GM18858 (cell line): ENCODE results near the gene CNTNAP5.
"Not testable (repeated sequence)": the region's sequence is repeated elsewhere in the genome, so short reads cannot be mapped to it uniquely, and the experiment has no call there.

Experiments used
- ATAC-seq: cut with Tn5 transposase; IDR thresholded peaks from one replicate; pipeline ENCODE4 v1.9.1; 2021; ENCODE audit not compliant: unreplicated experiment

CNTNAP5 gene

DNA sequence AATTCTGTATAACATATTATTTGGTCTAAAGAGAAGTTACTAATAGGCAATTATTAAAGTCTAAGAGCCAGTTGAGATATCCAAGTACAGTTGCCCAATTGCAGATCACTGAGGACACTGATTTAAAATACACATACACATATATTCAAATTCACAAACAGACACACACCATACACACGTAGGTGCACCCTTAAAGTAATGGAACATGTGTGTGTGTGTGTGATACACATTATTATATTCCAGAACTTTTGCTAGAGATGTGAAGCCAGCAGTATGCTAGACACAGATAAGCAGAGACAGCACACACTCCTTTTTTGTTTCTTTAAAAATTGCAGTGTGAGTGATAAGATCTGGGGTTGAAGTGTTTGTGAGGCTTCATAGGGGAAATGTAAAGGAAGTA lies 292.5 kb downstream of the CNTNAP5 start:
- no peak for ATAC-seq

DNA sequence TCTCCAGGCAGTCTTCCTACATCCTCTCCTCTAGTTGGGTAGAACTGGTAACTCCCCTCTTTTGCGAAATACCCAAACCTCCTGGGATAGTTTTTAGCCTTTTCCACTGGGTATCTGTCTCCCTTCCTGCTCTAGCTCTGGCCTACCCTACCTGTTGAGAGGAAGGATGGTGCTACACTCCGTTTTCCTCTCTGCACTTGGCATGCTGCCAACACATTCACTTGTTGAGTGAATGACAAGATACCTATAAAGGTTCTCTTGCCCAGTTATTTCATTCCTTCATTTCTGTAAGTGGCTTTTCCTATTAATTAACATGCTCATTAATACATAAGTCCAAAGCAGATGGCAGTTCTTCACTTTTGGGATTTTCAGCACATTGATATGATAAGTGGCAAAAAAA lies 293.8 kb downstream of the CNTNAP5 start:
- ATAC-seq, result no peak

DNA sequence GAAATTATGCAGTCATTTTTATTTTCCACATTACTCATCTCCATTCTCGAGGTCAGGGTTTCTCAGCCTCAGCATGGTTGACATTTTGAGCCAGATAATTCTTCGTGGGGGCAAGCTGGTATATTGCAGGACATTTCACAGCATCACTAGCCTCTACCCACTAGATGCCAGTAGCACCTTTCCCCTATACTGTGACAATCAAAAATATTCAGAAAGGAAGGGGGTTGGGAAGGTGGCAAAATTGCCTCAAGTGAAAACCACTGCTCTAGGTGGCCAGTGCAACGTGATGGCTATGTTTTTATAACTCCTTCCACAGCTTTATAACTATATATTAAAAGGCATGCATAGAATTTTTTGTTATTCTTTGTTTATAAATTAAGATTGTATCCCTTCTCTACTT lies 294.5 kb downstream of the CNTNAP5 start:
- ATAC-seq, result no peak

DNA sequence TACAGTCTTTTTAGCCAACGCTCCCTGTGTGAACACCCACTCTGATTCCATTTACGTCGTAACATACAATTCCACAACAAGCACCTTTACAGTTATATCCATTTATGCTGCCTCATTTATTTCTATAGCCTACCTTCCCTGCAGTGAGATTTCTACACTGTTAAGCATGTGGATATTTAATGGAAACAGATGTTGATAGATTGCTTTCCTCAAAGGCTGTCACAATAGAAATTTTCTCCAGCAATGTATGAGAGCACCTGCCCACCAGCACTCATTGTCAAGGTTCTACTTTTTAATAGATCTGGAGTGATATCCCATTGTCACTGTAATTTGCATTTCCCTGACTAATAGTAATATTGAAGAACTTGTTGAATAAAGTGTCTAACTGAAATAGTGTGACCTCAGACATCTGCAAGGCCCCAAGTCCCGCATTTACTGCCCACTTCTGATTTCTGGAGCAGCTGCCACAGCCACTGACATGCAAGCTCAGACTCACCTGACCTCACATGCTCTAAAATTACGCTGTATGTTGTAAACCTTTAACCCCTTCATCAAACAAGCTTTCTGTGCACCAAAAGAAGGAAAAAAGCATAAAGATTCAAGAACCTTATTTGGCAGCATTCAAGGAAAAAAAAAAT lies 295.1 kb downstream of the CNTNAP5 start:
- no peak for ATAC-seq

DNA sequence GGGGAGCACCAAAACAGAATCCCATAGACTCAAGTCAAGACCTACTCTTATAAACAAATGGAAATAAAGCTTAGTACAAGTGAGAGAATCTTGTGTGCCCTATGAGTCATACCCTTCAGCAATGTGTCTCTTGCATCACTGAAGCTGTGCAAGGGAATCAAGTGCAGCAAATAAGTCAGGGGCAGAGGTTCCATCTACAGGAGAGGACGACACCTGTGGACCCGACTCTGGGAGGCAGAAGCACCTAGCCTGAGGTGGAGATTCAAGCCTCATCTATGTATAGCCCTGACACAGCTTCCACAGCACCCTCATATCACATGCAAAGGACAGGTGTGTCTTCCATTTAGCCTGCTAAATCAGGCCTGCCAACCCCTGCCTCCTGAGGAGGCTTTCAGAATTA lies 298.2 kb downstream of the CNTNAP5 start:
- ATAC-seq, result no peak

DNA sequence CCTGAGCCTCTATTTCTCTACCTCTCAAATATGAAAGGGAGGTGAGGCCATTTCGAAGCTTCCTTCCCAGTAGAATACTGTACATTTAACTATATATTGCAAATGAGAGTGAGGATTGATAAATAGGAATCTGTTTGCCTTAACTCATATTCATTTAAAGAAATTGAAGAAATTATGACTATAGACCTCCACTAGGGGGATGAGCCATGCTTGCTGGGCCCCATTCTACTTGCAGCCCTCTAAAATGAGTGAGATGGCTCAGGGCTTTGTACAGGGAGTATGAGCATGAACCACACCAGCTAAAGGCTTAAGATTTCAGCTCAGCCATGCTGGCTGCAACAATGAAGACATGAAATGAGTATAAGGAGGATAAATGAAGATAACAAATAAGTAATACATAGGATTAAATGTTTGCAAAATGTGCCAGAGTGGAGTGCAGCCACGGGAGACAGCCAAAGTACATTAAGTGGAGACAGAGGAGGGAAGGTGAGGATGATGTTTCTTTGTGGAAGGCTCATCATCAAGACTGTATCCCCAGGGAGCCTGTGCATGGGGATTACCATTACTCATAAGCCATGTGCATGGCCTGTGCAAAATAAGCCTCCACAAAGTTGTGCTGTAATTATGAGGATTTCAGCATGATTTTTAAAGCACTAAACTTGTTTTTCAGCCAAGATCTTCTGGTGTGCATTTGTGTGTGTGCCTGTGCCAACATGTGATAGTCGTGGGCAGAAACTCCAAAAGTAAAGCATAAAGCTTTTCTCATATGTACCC lies 300.8 kb downstream of the CNTNAP5 start:
- ATAC-seq, result no peak

DNA sequence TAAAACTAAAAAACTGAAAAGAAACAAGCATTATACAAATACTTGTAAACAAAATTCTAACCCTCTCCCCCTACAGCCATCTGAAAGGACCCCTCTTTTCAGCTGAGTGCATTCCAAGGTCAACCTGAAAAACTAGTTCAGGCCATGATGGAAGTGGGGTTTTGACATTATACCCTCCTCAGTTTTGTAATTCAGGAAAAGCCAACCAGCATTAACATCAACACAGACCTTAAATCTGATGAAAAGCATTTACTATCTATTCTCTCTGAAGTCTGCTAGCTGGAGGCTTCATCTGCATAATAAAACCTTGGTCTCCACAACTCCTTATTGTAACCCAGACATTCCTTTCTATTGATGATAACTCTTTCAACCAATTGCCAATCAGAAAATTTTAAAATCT lies 302.2 kb downstream of the CNTNAP5 start:
- no peak for ATAC-seq

DNA sequence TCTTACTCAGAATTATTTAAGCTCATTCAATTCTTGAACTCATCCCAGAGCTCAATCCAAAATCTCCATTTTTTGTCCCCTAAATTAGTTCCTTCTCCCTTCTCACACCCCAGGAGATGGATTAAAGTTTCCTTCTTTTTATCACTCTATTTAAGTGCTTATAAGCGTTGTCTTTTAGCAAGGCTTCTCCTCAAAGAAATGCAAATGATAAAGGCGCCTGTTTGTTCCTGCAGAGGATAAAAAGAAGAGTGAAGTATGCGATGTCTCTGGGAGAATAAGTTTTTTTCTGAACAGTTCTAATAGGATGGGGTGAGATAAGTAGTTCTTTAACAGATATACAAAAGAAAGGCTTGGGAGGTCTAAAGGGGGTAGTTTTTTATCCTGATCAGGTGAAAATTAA lies 303.3 kb downstream of the CNTNAP5 start:
- ATAC-seq, result no peak

DNA sequence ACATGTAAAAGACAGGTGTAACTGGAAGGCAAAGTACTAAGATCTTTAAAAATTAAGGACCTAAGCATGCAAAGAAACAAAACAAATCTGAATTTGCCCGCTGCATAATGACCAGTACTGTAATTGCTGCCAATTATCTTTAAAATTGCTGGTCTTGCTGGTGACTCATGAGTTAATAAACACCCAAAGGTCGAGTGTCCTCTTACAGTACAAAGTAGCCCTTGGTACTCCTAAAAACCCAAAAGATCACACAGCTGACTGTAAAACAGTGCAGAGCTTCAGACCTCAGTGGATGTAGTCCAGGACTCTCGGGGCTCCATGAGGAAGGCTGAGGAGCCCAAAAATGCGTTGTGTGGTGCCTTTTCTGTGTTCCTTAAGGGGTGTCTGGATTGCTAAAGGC lies 308.7 kb downstream of the CNTNAP5 start:
- no peak for ATAC-seq

DNA sequence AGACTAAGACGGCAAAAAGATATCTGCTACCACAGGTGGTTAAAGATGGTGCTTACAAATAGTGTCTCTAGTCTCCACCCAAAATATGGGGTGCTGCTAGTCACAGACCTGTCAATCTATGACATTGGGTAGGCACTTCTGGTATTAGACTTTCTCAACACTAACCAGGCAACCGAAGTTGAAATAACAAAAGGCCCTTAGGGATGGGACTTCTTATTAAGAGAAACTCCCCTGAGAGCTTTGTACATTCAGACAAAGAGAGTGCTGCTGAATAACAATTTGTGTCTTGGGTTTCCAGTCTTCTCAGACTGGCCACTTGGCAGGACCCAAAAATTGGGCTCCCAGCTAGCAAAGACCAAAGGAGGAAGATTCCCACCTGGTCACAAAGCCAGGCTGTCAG lies 310.0 kb downstream of the CNTNAP5 start:
- ATAC-seq, result no peak

DNA sequence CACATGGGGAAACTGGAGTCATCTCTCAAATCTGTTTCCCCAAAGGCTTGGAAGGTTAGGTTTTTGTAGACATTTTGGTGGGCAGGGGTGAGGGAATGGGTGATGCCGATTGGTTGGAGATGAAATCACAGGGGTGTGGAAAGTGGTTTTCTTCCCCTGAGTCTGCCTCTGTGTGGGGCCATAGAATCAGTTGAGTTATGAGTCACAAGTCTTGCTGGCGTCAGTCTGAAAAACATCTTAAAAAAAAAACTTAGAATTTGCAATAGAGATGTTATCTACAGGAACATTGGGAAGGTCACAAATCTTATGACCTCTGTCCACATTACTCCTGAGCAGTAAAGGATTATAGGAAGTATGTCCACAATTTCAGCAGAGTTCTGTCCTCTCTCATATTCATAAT lies 314.6 kb downstream of the CNTNAP5 start:
- ATAC-seq, result no peak

DNA sequence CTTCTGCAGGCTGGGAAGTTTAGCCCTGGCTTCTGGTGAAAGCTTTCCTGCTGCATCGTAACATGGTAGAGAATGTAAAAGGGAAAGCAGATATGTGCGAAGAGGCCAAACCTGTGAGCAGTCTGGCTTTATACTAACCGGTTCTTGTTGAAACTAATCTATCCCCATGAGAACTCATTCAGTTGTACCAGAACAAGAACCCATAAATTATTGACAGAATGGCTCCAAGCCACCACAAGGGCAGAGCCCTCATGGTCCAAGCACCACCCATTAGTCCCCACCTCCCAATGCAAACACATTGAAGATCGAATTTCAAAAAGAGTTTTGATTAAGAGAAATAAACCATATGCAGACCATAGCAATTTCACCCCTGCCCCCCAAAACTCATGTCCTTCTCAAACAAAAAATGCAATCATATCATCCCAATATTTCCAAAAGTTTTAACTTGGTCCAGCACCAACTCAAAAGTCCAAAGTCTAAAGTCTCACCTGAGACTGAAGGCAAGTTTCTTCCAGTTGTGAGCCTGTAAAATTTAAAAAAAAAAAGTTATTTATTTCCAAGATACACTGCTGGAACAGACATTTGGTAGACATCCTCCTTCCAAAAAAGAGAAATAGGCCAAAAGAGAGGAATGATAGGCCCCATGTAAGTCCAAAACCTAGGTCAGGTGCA lies 318.9 kb downstream of the CNTNAP5 start:
- no peak for ATAC-seq

DNA sequence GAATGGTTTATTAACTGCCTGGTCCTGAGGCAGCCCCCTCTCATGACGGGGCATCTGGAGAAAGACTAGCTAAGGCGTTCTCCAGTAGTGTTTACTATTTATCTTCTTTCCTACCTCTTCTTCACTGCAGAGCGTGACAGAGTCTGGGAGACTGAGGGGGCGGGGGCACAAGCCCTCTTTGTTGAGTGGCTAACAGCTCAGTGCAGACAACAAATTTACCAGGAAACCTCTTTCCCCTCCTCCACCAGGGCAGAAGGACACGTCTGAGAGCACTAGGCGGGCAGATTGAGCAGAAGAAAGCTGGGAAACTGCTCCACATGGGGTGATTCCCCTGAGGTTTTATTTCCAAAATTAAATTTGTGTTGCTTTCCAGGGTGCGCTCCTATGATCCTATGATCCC lies 322.1 kb downstream of the CNTNAP5 start:
- no peak for ATAC-seq

DNA sequence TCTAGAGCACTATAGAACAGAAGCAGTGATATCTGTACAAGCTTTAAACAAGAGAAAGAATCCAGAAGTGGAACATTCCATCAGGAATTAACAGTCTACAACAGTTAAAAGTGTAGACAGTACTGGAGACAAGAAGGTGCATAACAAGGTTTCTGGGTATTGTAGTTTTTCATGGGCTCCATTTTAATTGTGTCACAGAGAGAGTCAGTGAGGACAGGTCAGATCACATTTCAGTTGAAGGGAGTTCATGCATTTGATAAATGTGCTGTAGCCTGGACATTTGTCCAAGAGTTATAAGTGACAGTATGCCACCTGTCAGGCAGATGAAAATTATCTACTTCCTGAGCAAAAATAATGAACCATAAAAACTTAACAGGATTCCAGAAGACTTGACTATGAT lies 328.6 kb downstream of the CNTNAP5 start:
- ATAC-seq, result no peak

DNA sequence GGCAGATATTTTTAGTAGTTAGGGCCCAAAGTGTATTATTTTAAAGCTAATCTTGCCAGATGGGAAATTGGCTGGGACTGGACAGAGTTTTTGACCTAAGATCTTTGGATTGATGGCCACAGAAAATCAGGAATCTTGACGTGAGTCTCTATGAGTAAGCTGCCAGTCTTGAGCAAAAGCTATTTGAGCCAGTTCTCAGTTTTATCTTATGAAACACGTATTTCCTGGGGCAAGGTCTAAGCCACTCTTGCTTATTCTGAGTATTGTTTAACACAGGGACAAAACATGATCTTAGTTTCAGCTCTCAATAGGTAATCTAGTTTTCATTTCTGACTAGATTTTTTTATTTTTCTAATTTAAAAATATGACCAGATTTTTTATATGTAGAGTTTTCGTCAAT lies 329.4 kb downstream of the CNTNAP5 start:
- ATAC-seq, result no peak

DNA sequence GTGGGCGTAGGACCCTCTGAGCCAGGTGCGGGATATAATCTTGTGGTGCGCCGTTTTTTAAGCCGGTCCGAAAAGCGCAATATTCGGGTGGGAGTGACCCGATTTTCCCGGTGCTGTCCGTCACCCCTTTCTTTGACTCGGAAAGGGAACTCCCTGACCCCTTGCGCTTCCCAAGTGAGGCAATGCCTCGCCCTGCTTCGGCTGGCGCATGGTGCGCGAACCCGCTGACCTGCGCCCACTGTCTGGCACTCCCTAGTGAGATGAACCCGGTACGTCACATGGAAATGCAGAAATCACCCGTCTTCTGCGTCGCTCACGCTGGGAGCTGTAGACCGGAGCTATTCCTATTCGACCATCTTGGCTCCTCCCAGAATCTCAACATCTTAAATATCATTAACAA lies 336.9 kb downstream of the CNTNAP5 start:
- ATAC-seq, result not testable (repeated sequence)

DNA sequence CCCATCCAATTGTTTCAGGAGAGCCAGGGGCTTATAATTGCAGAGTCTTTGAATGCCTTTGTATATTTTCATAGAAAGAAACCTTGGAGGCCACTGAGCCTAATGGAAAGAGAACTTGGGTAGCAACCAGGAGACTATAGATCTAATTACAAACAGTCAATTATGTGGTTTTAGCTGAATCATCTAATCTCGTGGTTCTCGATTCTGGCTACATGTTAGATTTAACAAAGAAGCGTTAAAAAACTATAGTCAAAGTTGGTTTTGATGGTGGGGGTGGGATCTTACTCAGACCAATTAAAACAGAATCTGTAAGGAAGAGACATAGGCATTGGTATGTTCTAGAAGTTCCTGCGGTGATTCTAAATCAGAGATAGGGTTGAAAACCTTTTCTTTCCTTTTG lies 344.1 kb downstream of the CNTNAP5 start:
- no peak for ATAC-seq

DNA sequence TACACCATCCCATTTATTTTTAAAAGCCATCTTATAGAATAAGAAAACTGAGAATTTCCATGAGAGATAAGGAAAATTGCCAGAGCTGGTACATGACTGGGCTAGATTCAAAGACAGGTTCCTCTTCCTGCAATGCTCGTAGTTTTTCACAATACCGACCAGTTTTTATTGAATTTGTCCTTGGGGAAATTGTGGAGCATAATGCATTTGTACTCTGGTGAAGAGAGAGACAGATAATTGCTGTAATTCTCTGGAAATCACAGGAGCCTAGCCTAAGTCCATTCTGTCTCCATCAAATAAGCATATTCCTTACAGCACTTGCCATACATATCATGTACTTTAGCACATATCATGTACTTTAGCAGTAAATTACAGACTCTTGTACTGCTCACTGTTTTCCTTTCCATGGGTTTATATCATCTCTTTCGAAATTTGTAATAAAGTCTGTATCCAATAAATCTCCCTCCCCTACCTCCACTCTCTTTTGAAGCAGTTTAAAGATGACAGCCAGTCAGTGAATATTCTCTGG lies 355.2 kb downstream of the CNTNAP5 start:
- ATAC-seq, result no peak

DNA sequence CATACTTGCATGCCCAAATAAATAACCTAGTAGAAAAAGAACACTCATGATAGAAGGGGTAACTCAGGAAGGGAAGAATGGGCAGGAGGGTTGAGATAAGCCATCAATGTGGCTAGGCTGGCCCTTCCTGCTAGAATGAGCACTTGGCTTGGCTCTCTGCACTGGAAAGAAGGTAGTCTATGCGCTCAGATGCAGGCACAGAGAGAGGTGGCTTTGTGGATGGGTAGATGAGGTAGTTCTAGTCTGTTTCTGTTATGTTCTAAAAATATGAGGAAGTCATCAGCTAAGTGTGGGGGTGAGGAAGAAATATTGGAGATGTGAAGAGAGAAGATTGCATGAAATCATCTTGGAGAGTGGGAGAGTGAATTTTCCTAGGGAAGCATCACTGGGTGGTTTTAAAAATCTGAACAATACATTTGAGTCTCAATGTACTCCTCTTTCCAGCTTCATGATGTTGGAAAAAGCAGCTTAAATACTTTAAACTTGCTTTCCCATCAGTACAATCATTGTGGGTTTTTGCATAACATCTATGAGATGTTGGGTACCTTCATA lies 357.1 kb downstream of the CNTNAP5 start:
- ATAC-seq, result no peak

DNA sequence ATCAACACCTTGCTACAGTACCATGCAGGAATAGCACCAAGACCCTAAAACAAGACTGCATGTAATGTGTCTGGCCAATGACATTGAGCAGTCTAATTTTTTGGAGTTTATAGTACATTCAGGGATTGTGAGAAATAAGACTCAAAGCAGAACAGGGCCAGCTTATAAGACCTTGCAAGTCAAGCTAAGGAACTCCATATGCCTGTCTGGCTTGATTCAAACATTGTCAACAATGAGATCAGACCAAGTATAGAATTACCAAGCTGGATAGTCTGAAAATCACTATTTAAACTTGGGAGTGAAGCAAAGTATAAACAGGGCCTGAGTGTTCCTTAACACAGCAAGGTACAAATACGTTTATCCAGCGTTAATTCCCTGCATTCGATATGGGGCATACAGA lies 370.9 kb downstream of the CNTNAP5 start:
- ATAC-seq, result no peak

DNA sequence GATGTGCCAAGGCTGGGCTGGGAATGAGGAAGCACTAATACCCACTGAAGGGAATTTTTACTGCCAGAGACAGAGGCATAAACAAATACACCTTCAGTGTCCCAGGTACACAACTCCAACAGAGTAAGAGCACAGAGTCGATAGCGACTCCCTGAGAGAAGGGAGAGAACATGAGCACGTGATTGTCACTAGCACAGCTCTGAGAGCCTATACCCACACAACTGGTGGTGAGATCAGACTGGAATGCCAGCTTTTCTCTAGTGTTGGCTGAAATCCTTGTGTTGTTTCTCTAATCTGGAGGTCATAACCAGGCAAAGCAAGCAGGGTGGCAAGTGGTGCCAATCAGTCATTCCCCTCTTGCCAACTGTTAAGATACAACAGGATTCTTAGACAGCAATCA lies 377.2 kb downstream of the CNTNAP5 start:
- no peak for ATAC-seq
